ENCODE measurements around the gene DPYSL5.
"Not testable (repeated sequence)": the region's sequence is repeated elsewhere in the genome, so short reads cannot be mapped to it uniquely, and the experiment has no call there.

DPYSL5 gene

GRCh38 chr2:26847655-26848335, at the start of gene DPYSL5:
DPYSL5 (plus strand) TSS chr2:26848132; CDS start chr2:26898500, 50,368 bp downstream.
- peak in 1 of 2 experiments; percentile 45 for DNase-seq

GRCh38 chr2:26801328-26801727, 46.6 kb upstream of the DPYSL5 start:
- no peak for DNase-seq

- no peak for DNase-seq
These were observed 46.1 kb upstream of the DPYSL5 start for GRCh38 chr2:26801796-26802195.

- DNase-seq: peak; percentile 30 to 41
These were observed 42.7 kb upstream of the DPYSL5 start for GRCh38 chr2:26805241-26805676.

GRCh38 chr2:26807788-26808460, 40.0 kb upstream of the DPYSL5 start:
- no peak for DNase-seq

- no peak for DNase-seq
These were observed 38.7 kb upstream of the DPYSL5 start for GRCh38 chr2:26809211-26809610.

- DNase-seq: no peak
These were observed 37.9 kb upstream of the DPYSL5 start for GRCh38 chr2:26809876-26810577.

- no peak for DNase-seq
These were observed 36.7 kb upstream of the DPYSL5 start for GRCh38 chr2:26811261-26811660.

- DNase-seq: no peak
These were observed 35.9 kb upstream of the DPYSL5 start for GRCh38 chr2:26811791-26812694.

- DNase-seq: no peak
These were observed 35.2 kb upstream of the DPYSL5 start for GRCh38 chr2:26812731-26813130.

GRCh38 chr2:26814072-26814765, 33.7 kb upstream of the DPYSL5 start:
- DNase-seq: not testable (repeated sequence)

- DNase-seq: no peak
These were observed 31.0 kb upstream of the DPYSL5 start for GRCh38 chr2:26816893-26817292.

- no peak for DNase-seq
These were observed 29.7 kb upstream of the DPYSL5 start for GRCh38 chr2:26818255-26818654.

- DNase-seq: no peak
These were observed 29.0 kb upstream of the DPYSL5 start for GRCh38 chr2:26818972-26819371.

- DNase-seq: no peak
These were observed 27.0 kb upstream of the DPYSL5 start for GRCh38 chr2:26820932-26821331.

GRCh38 chr2:26822877-26823276, 25.1 kb upstream of the DPYSL5 start:
- no peak for DNase-seq

- no peak for DNase-seq
These were observed 9.6 kb upstream of the DPYSL5 start for GRCh38 chr2:26838121-26838906.

- DNase-seq: peak in 1 of 2 experiments; percentile 48
These were observed 6.9 kb upstream of the DPYSL5 start for GRCh38 chr2:26840937-26841610.

- no peak for DNase-seq
These were observed 4.9 kb upstream of the DPYSL5 start for GRCh38 chr2:26843041-26843440.

- DNase-seq: no peak
These were observed 2.9 kb upstream of the DPYSL5 start for GRCh38 chr2:26845021-26845420.
